SK-N-MC (cell line): Measurements from ENCODE around the gene SASH1.

Experiments
- DNase-seq: peaks from one replicate; pipeline ENCODE4 v3.0.0-alpha.2; 2011; ENCODE audit warnings: low read depth, low spot score
- H3K27ac ChIP-seq: fragments of 200-600 bp; sonication (generic); 2 replicates; pipeline ENCODE4 v1.5.1; 2016; ENCODE audit warnings: mixed run types
- H3K36me3 ChIP-seq: fragments of 200-600 bp; sonication (generic); 2 replicates; pipeline ENCODE4 v1.6.1; 2017; ENCODE audit warnings: antibody characterized with exemption, low read length, mixed read lengths; ENCODE audit not compliant: insufficient read depth
- H3K4me3 ChIP-seq: fragments of 200-600 bp; sonication (generic); 2 replicates; pipeline ENCODE4 v1.5.1; 2016
- H3K9ac ChIP-seq: fragments of 200-600 bp; sonication (generic); 2 replicates; pipeline ENCODE4 v1.8.0; 2017; ENCODE audit warnings: mixed run types, mixed read lengths; ENCODE audit not compliant: insufficient read length
- H3K9me3 ChIP-seq: fragments of 200-600 bp; sonication (generic); 2 replicates; pipeline ENCODE4 v1.6.1; 2017; ENCODE audit warnings: low read depth, mild to moderate bottlenecking, antibody characterized with exemption, low read length, moderate library complexity, mixed read lengths
- EZH2 ChIP-seq: fragments of 200-600 bp; sonication (generic); IDR thresholded peaks from one replicate; pipeline ENCODE4 v1.6.1; 2017; ENCODE audit warnings: antibody characterized with exemption
- FOXP2 ChIP-seq: optimal IDR thresholded peaks from 2 replicates; pipeline ENCODE3; 2011; ENCODE audit warnings: mild to moderate bottlenecking, moderate library complexity; ENCODE audit not compliant: insufficient read depth; ENCODE audit errors: extremely low read length, control extremely low read depth
- POLR2AphosphoS5 ChIP-seq: IDR thresholded peaks from 2 replicates; pipeline ENCODE4 v1.6.1; 2012; ENCODE audit warnings: mild to moderate bottlenecking, low read depth, low read length, borderline replicate concordance

SASH1 gene

DNA sequence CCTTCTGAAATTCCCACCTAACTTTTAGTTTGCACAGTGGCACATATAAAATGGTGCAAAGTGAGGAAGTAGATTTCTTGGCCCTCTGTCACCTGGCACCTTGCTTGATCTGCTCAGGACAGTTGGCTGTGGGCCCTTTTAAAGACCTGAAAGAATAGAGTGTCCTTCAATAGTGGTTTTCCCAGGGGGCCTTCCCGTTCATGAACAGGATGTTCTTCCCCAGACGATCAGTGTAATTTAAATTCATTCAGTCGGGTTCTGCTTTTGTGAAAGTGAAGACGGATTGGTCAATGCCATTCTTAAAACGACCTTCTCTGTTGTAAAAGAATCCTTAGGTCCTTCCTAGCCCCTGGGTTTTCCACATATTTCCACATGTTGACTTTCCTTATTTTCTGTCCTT is 178.5 kb downstream of the SASH1 start:
- Histone ChIP-seq H3K27ac (0 out of 2 replicates have a peak overlapping the region, but pooled peaks have one; percentile 26), H3K36me3 (peaks cover 23% of the 10 kb centered on the region), H3K9ac (no peak overlapping the region), H3K9me3 (no peaks in the 10 kb centered on the region), H3K4me3 (no peak overlapping the region)
- TF ChIP-seq POLR2AphosphoS5, result no peak
- no peak for DNase-seq

DNA sequence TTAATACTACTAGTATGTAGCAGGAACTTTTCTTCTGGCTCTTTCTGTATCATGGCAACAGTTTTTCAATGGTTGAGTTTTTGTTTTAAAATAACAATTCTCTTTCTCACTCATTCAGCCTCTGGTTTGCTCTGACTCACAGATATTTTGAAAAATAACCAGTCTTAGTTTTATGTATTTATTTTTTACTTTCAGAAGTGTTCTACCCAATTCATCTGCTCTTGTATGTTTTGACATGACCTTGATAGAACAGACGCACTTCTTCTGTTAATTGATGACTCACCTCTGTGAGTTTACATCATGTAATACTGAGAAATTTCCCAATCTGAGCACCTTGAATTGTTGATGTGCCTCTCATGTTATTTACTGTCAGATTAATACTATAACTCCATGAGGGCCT is 178.9 kb downstream of the SASH1 start:
- peaks cover 23% of the 10 kb centered on the region for H3K36me3 ChIP-seq
- no peak overlapping the region for H3K4me3 ChIP-seq
- no peak overlapping the region for H3K27ac ChIP-seq
- no peaks in the 10 kb centered on the region for H3K9me3 ChIP-seq
- TF ChIP-seq FOXP2 (no peak), POLR2AphosphoS5 (no peak), EZH2 (no peak)
- DNase-seq, result no peak
- no peak overlapping the region for H3K9ac ChIP-seq

DNA sequence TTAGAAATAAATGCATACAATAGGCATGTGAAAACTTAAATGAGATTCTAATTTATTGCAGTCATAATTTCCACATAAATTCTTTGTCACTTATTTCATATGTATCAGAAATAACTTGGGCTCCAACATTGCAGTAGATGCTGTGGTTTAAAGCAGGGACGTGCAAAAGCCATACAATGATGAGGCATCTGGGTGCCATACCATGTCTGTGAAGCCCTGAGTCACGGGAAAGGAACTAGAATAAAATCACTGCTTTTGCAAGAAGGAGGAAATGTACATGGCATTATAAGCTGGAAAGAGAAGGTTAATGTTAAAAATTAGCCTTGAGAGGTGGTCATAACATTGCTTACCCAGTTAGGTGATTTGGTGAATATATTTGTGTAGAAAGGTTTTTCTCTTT is 180.4 kb downstream of the SASH1 start:
- no peak overlapping the region for H3K4me3 ChIP-seq
- H3K9ac ChIP-seq, result no peak overlapping the region
- H3K9me3 ChIP-seq, result no peaks in the 10 kb centered on the region
- H3K36me3 ChIP-seq, result peaks cover 32% of the 10 kb centered on the region
- H3K27ac ChIP-seq, result no peak overlapping the region
- DNase-seq, result no peak
- TF ChIP-seq EZH2 (no peak), FOXP2 (no peak), POLR2AphosphoS5 (no peak)

DNA sequence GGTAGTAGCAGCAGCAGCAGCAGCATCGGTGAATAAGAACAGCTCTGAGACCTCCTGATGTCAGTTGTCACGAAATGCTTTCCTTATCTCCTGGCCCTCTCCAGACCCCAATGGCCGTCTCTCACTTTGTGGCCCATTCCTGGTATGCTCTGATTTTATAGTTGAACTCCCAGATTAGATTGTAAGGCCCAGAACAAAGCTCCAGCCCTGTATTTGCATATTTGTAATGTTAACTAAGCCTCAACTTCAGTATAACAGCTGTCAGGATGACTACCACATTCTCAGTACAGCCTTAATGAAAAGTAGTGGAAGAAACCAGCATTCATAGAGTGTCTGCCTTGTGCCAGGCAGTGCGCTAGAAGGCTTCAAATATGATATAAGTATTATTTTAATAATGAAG is 180.9 kb downstream of the SASH1 start:
- H3K9ac ChIP-seq, result no peak overlapping the region
- no peak for TF ChIP-seq FOXP2
- no peak for TF ChIP-seq POLR2AphosphoS5
- TF ChIP-seq EZH2, result no peak
- no peak for DNase-seq
- H3K9me3 ChIP-seq, result no peaks in the 10 kb centered on the region
- H3K4me3 ChIP-seq, result no peak overlapping the region
- H3K36me3 ChIP-seq, result peaks cover 37% of the 10 kb centered on the region
- H3K27ac ChIP-seq, result no peak overlapping the region

DNA sequence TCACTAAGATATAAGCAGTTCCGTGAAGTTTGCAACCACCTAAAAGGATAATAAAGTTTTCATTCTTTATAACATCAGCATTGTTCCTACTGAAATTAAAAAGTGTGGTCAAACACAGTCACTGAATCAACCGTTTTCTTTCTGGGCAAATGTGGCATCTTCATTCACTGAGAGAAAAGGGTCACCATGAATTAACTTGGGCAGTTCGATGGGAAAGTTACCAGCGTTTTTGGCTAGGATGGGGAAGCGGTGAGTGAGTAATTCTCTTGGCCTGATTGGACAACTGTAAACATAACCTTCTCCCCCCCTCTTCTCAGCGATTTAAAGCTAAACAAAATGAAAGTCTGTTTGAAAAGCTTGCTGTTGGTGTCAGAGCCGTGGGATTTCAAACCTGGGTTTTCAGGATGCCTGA is 181.8 kb downstream of the SASH1 start:
- H3K4me3 ChIP-seq, result no peak overlapping the region
- H3K9me3 ChIP-seq, result no peaks in the 10 kb centered on the region
- DNase-seq, result no peak
- peaks cover 44% of the 10 kb centered on the region for H3K36me3 ChIP-seq
- H3K9ac ChIP-seq, result no peak overlapping the region
- TF ChIP-seq EZH2, result no peak
- no peak for TF ChIP-seq FOXP2
- TF ChIP-seq POLR2AphosphoS5, result no peak
- H3K27ac ChIP-seq, result no peak overlapping the region

DNA sequence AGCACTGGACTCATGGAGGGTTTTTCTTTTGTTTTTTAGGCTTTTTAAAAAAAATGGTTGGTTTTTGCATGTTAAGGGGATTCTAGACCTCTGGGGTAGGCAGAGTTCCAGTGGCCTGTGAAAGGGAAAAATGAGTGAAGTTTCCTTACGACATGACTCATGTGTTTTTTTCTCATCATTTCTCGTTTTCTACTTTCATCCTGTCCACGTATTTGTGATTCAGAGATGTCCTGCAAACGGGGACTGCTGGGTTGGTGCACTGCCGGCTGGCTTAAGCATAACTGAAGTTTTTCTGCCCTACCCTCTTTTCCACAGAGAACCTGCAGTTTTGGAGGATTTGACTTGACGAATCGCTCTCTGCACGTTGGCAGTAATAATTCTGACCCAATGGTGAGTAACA is 182.3 kb downstream of the SASH1 start:
- TF ChIP-seq FOXP2 (no peak), POLR2AphosphoS5 (no peak), EZH2 (no peak)
- no peak overlapping the region for H3K4me3 ChIP-seq
- no peak for DNase-seq
- H3K9me3 ChIP-seq, result no peaks in the 10 kb centered on the region
- H3K36me3 ChIP-seq, result peaks cover 43% of the 10 kb centered on the region
- H3K9ac ChIP-seq, result no peak overlapping the region
- H3K27ac ChIP-seq, result no peak overlapping the region

DNA sequence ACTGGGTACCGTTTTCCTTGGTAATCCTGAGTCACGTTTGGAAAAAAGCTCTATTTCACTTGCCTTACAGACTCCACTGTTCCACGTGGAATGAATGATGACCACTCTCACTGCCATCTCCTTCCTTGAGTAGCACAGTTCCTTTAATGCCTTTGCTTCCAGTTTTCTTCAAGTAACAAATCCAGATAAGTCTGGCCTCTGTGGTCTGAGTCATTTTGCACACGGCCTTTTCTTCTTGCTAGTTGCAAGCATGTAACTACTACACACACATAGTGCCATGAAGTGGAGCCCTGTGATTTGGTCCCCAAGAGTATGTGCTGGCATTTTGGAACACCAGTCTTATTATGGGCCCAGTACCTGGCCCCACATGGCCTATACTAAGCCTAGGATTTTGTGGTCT is 182.8 kb downstream of the SASH1 start:
- Histone ChIP-seq H3K4me3 (no peak overlapping the region), H3K9ac (no peak overlapping the region)
- TF ChIP-seq FOXP2 (no peak), EZH2 (no peak), POLR2AphosphoS5 (no peak)

DNA sequence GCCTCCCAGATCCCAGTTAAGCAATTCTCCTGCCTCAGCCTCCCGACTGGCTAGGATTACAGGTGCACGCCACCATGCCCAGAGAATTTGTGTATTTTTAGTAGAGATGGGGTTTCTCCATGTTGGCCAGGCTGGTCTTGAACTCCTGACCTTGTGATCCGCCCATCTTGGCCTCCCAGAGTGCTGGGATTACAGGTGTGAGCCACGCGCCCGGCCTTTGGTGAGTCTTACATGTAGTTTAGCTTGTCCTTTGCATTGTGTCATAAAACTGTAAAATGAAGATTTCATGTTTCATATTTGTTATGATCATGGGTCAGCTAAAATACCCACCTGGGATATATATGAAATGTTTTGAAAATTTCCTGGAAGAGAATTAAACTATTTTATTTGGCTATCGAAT is 183.5 kb downstream of the SASH1 start:
- Histone ChIP-seq H3K36me3 (peaks cover 34% of the 10 kb centered on the region), H3K9ac (no peak overlapping the region), H3K9me3 (no peaks in the 10 kb centered on the region), H3K27ac (no peak overlapping the region), H3K4me3 (no peak overlapping the region)
- TF ChIP-seq FOXP2 (no peak), POLR2AphosphoS5 (no peak), EZH2 (no peak)
- no peak for DNase-seq

More for the DNA sequence above, 182.8 kb downstream of the SASH1 start:
- Histone ChIP-seq H3K36me3 (peaks cover 39% of the 10 kb centered on the region), H3K27ac (no peak overlapping the region), H3K9me3 (no peaks in the 10 kb centered on the region)
- DNase-seq, result no peak

DNA sequence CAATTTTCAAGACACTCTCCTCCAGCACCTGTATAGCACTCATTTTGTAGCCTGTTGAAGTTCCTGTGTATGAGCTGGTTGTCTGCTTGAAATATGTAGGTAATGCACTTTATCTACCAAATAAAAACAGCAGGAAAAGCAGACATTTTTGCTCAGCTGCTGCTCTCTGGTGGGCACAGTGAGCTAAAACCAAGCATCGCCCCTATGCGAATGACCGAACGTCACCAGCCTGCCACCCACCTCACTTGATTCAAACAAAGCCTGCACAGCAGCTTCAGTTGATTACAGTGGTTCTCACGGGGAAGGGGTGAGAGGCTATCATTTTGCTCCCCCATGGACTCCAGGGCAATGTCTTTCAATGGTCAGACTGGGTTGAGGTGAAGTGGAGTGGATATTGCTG is 185.7 kb downstream of the SASH1 start:
- peaks cover 42% of the 10 kb centered on the region for H3K36me3 ChIP-seq
- no peaks in the 10 kb centered on the region for H3K9me3 ChIP-seq
- no peak overlapping the region for H3K4me3 ChIP-seq
- TF ChIP-seq FOXP2 (no peak), POLR2AphosphoS5 (no peak), EZH2 (no peak)
- H3K27ac ChIP-seq, result no peak overlapping the region
- H3K9ac ChIP-seq, result no peak overlapping the region
- DNase-seq, result no peak
